ENCODE data around the gene PPDPF. TPM values are rescaled to one million over a fixed set of nuclear protein-coding genes. Genes with fewer than 3 reads are reported as not detected.

PPDPF gene
- polyA plus RNA-seq, 1 donor from 2014 or later: 95.1 TPM

- H3K4me2 ChIP-seq (ENCODE audit: low read length): peak within 1 kb of the TSS; percentile 84
- peaks cover 12% of the 10 kb centered on the region for H3K36me3 ChIP-seq (ENCODE audit: insufficient read depth, low read length)
- H3K27ac ChIP-seq (ENCODE audit: low read length): peak within 1 kb of the TSS; percentile 44
- peaks cover 3% of the 10 kb centered on the region for H3K79me2 ChIP-seq (replicated peaks; ENCODE audit: insufficient read depth, low read length)
- TF ChIP-seq MXI1 (conservative IDR thresholded peaks at IDR 0.05; ENCODE audit: poor library complexity, severe bottlenecking): peak; percentile 58
- TF ChIP-seq EZH2 (IDR thresholded peaks at IDR 0.05; ENCODE audit: borderline replicate concordance, insufficient read depth, low read length, poor library complexity, severe bottlenecking): no peak
- TF ChIP-seq, protein P1, sequence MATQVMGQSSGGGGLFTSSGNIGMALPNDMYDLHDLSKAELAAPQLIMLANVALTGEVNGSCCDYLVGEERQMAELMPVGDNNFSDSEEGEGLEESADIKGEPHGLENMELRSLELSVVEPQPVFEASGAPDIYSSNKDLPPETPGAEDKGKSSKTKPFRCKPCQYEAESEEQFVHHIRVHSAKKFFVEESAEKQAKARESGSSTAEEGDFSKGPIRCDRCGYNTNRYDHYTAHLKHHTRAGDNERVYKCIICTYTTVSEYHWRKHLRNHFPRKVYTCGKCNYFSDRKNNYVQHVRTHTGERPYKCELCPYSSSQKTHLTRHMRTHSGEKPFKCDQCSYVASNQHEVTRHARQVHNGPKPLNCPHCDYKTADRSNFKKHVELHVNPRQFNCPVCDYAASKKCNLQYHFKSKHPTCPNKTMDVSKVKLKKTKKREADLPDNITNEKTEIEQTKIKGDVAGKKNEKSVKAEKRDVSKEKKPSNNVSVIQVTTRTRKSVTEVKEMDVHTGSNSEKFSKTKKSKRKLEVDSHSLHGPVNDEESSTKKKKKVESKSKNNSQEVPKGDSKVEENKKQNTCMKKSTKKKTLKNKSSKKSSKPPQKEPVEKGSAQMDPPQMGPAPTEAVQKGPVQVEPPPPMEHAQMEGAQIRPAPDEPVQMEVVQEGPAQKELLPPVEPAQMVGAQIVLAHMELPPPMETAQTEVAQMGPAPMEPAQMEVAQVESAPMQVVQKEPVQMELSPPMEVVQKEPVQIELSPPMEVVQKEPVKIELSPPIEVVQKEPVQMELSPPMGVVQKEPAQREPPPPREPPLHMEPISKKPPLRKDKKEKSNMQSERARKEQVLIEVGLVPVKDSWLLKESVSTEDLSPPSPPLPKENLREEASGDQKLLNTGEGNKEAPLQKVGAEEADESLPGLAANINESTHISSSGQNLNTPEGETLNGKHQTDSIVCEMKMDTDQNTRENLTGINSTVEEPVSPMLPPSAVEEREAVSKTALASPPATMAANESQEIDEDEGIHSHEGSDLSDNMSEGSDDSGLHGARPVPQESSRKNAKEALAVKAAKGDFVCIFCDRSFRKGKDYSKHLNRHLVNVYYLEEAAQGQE (IDR thresholded peaks at IDR 0.05; ENCODE audit: borderline replicate concordance): no peak
- TF ChIP-seq POLR2AphosphoS5 (IDR thresholded peaks at IDR 0.05): peak; percentile 65
- TF ChIP-seq RAD21 (conservative IDR thresholded peaks at IDR 0.05): peak; percentile 40
- TF ChIP-seq EP300 (conservative IDR thresholded peaks at IDR 0.05; ENCODE audit: poor library complexity, severe bottlenecking): no peak
- no peak for TF ChIP-seq TAF1 (IDR thresholded peaks at IDR 0.05; ENCODE audit: low read depth)
- no peak for TF ChIP-seq SMC3 (conservative IDR thresholded peaks at IDR 0.05; ENCODE audit: poor library complexity)
- TF ChIP-seq, protein P2, sequence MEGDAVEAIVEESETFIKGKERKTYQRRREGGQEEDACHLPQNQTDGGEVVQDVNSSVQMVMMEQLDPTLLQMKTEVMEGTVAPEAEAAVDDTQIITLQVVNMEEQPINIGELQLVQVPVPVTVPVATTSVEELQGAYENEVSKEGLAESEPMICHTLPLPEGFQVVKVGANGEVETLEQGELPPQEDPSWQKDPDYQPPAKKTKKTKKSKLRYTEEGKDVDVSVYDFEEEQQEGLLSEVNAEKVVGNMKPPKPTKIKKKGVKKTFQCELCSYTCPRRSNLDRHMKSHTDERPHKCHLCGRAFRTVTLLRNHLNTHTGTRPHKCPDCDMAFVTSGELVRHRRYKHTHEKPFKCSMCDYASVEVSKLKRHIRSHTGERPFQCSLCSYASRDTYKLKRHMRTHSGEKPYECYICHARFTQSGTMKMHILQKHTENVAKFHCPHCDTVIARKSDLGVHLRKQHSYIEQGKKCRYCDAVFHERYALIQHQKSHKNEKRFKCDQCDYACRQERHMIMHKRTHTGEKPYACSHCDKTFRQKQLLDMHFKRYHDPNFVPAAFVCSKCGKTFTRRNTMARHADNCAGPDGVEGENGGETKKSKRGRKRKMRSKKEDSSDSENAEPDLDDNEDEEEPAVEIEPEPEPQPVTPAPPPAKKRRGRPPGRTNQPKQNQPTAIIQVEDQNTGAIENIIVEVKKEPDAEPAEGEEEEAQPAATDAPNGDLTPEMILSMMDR (IDR thresholded peaks at IDR 0.05; ENCODE audit: poor library complexity, severe bottlenecking): peak; percentile 60
- H3K9ac ChIP-seq (ENCODE audit: low read length): peak within 1 kb of the TSS; percentile 85
- H3K27me3 ChIP-seq (ENCODE audit: insufficient read depth, low read depth, low read length): no peaks in the 10 kb centered on the region
- H3F3A ChIP-seq (ENCODE audit: insufficient read depth, low read length, poor library complexity, severe bottlenecking): no peaks in the 10 kb centered on the region
- H3K9me2 ChIP-seq (ENCODE audit: insufficient read depth, low read length): no peaks in the 10 kb centered on the region
- H4K20me1 ChIP-seq (ENCODE audit: insufficient read depth): no peaks in the 10 kb centered on the region
- H2AFZ ChIP-seq (ENCODE audit: low read depth, low read length): no peak within 1 kb of the TSS
- peak within 1 kb of the TSS; percentile 88 for H3K4me3 ChIP-seq (ENCODE audit: low read length)
- no peaks in the 10 kb centered on the region for H3K9me3 ChIP-seq (ENCODE audit: low read length)
These were observed 21.6 kb upstream of the PPDPF start, which contains the start of gene EEF1A2 for GRCh38 chr20:63498960-63499337. Gene EEF1A2, minus strand, starts transcription at chr20:63499083. Its CDS starts 1,320 bp downstream, at chr20:63497763.

- peak overlapping the region; percentile 85 for H3K9ac ChIP-seq (ENCODE audit: low read length)
- H3F3A ChIP-seq (ENCODE audit: insufficient read depth, low read length, poor library complexity, severe bottlenecking): no peaks in the 10 kb centered on the region
- no peaks in the 10 kb centered on the region for H3K9me3 ChIP-seq (ENCODE audit: low read length)
- H3K79me2 ChIP-seq (replicated peaks; ENCODE audit: insufficient read depth, low read length): peaks cover 3% of the 10 kb centered on the region
- no peaks in the 10 kb centered on the region for H3K27me3 ChIP-seq (ENCODE audit: insufficient read depth, low read depth, low read length)
- no peak overlapping the region for H3K4me2 ChIP-seq (ENCODE audit: low read length)
- H3K4me3 ChIP-seq (ENCODE audit: low read length): peak overlapping the region; percentile 88
- H3K27ac ChIP-seq (ENCODE audit: low read length): peak overlapping the region; percentile 44
- TF ChIP-seq, protein P2 (IDR thresholded peaks at IDR 0.05; ENCODE audit: poor library complexity, severe bottlenecking): no peak
- TF ChIP-seq TAF1 (IDR thresholded peaks at IDR 0.05; ENCODE audit: low read depth): peak; percentile 8
- peaks cover 8% of the 10 kb centered on the region for H3K36me3 ChIP-seq (ENCODE audit: insufficient read depth, low read length)
- no peak overlapping the region for H2AFZ ChIP-seq (ENCODE audit: low read depth, low read length)
- H3K9me2 ChIP-seq (ENCODE audit: insufficient read depth, low read length): no peaks in the 10 kb centered on the region
- no peaks in the 10 kb centered on the region for H4K20me1 ChIP-seq (ENCODE audit: insufficient read depth)
These were observed 21.1 kb upstream of the PPDPF start for GRCh38 chr20:63499338-63499969.
